Natural killer cell (primary cell): ENCODE data around the gene CFAP97. TPM values are rescaled to one million over a fixed set of nuclear protein-coding genes. Genes with fewer than 3 reads are reported as not detected.
"Not testable (repeated sequence)": the region's sequence is repeated elsewhere in the genome, so short reads cannot be mapped to it uniquely, and the experiment has no call there.

ENCODE experiments used
- ATAC-seq, 3 donors: fragments of 150-1000 bp in 2 of 3; fragments of 200-7000 bp in 1 of 3; cut with Tn5 transposase; 1 replicate in 1 of 3; 2 replicates in 2 of 3; pipeline ENCODE4 v1.10.0; 2021; ENCODE audit warnings: mild to moderate bottlenecking in 2 of 3, moderate library complexity in 2 of 3
- DNase-seq, 2 donors: peaks; one replicate each; pipeline versions ENCODE4 v3.0.0 to v3.0.0-alpha.2; 2013 to 2021; ENCODE audit warnings: mixed read lengths in 1 of 2
- H3K27ac ChIP-seq: one replicate; pipeline ENCODE4 v1.5.1; 2013; ENCODE audit warnings: mild to moderate bottlenecking, low read length
- H3K27me3 ChIP-seq: one replicate; pipeline ENCODE4 v1.6.1; 2013; ENCODE audit warnings: low read length; ENCODE audit not compliant: control insufficient read depth, insufficient read depth
- H3K36me3 ChIP-seq: one replicate; pipeline ENCODE4 v1.6.1; 2013; ENCODE audit warnings: low read length; ENCODE audit not compliant: control insufficient read depth, insufficient read depth
- H3K4me1 ChIP-seq: one replicate; pipeline ENCODE4 v1.6.1; 2013; ENCODE audit warnings: low read length; ENCODE audit not compliant: control insufficient read depth, insufficient read depth
- H3K4me3 ChIP-seq: one replicate; pipeline ENCODE4 v1.5.1; 2013; ENCODE audit warnings: low read length
- H3K9me3 ChIP-seq: one replicate; pipeline ENCODE4 v1.6.1; 2013; ENCODE audit warnings: low read length; ENCODE audit not compliant: control insufficient read depth, insufficient read depth
- H3K27ac Mint-ChIP-seq, 2 donors: one replicate each; pipeline ENCODE4 v1.8.0; 2022; ENCODE audit warnings: mild to moderate bottlenecking in 2 of 2, mixed read lengths in 2 of 2, moderate library complexity in 1 of 2
- H3K27me3 Mint-ChIP-seq, 2 donors: one replicate each; pipeline ENCODE4 v1.8.0; 2022; ENCODE audit warnings: low read depth in 2 of 2, mixed read lengths in 2 of 2
- H3K36me3 Mint-ChIP-seq: one replicate; pipeline ENCODE4 v1.8.0; 2022; ENCODE audit warnings: mixed read lengths
- H3K4me1 Mint-ChIP-seq, 2 donors: one replicate each; pipeline ENCODE4 v1.8.0; 2022; ENCODE audit warnings: mixed read lengths in 2 of 2
- H3K4me3 Mint-ChIP-seq: one replicate; pipeline ENCODE4 v1.8.0; 2022; ENCODE audit warnings: mild to moderate bottlenecking, moderate library complexity, mixed read lengths
- H3K9me3 Mint-ChIP-seq, 2 donors: one replicate each; pipeline ENCODE4 v1.8.0; 2022; ENCODE audit warnings: mixed read lengths in 2 of 2
- CTCF ChIP-seq: fragments of 200-600 bp; IDR thresholded peaks from one replicate; pipeline ENCODE4 v1.8.0; 2022; ENCODE audit warnings: antibody characterized with exemption
- WGBS: methylation state at CpG from one replicate; pipeline ENCODE4 v1.1.7; 2013; ENCODE audit warnings: missing lambda C conversion rate; ENCODE audit not compliant: insufficient coverage; 5-methylcytosine and 5-hydroxymethylcytosine counted together
- intact Hi-C: fragments of 100-400 bp; cut with micrococcal nuclease; formaldehyde crosslinking; loops from one replicate; pipeline ENCODE4 v1.14.2; 2022
- total RNA-seq, 4 donors: library from RNA; stranded (reverse); fragments of 120-200 nt in 1 of 4; gene quantifications; one replicate each; pipeline versions ENCODE4 v1.2.3 to v1.2.4, GENCODE V29; 2013 to 2022

CFAP97 gene
- total RNA-seq, 3 donors from 2014 or later (not counting 1 experiment from before 2014, with no cell fraction given), result 25.7 to 30.5 (median 25.9) TPM

DNA sequence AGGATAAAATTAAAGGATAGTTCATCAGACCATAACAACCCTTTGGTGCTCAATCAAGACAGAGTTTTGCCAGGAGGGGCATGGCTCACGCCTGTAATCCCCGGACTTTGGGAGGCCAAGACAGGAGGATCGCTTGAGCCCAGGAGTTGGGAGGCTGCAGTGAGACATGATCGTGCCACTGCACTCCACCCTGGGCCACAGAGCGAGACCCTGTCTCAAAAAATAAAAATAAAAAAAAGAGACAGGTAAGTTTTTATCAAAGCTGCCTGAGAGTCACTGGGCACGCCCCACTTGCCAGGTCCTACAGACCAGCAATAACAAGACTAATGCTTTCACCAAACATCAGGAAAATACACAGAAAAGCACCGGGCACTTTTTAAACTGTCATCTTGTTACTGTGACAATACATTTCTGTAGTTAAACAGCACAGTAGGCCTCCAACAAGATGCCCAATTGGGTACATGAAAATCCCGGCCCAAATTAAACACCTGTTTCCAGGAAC is 765 bp downstream of the CFAP97 start:
- Mint-ChIP-seq H3K36me3 (no peaks in the 10 kb centered on the region), H3K9me3 (no peaks in the 10 kb centered on the region), H3K4me3 (peak overlapping the region; percentile 97), H3K27ac (peak overlapping the region; percentile 93 to 96), H3K27me3 (no peaks in the 10 kb centered on the region), H3K4me1 (peaks cover 31 to 40% of the 10 kb centered on the region in 2 donors)
- peaks cover 27% of the 10 kb centered on the region for H3K4me1 ChIP-seq
- H3K27ac ChIP-seq, result peak overlapping the region; percentile 79
- no peak for DNase-seq
- H3K4me3 ChIP-seq, result peak overlapping the region; percentile 37
- peak in 1 of 3 donors; percentile 0 for ATAC-seq
- intact Hi-C loops, result loop anchor here (2.0 to 10.0 kb wide), 4 partner anchors 60 to 1696 kb away; partner anchors contain the start of genes CASP3, ING2, PRIMPOL and SLC25A4
- WGBS, result 62% methylated on average over 8 of the region's 8 CpGs
- H3K27me3 ChIP-seq, result no peaks in the 10 kb centered on the region
- TF ChIP-seq CTCF, result no peak
- H3K9me3 ChIP-seq, result no peaks in the 10 kb centered on the region
- H3K36me3 ChIP-seq, result no peaks in the 10 kb centered on the region

GRCh38 chr4:185201977-185202962 is 1.5 kb downstream of the CFAP97 start:
- Histone ChIP-seq H3K27ac (peak overlapping the region; percentile 79), H3K27me3 (no peaks in the 10 kb centered on the region), H3K9me3 (no peaks in the 10 kb centered on the region), H3K4me3 (no peak overlapping the region), H3K36me3 (no peaks in the 10 kb centered on the region), H3K4me1 (peaks cover 27% of the 10 kb centered on the region)
- intact Hi-C loops, result loop anchor here (2.0 to 10.0 kb wide), 4 partner anchors 59 to 1695 kb away; partner anchors contain the start of genes CASP3, ING2, PRIMPOL and SLC25A4
- Mint-ChIP-seq H3K27ac (peak overlapping the region; percentile 93 to 96), H3K27me3 (no peaks in the 10 kb centered on the region), H3K4me1 (peaks cover 31 to 40% of the 10 kb centered on the region in 2 donors), H3K9me3 (no peaks in the 10 kb centered on the region), H3K4me3 (peak overlapping the region; percentile 97), H3K36me3 (no peaks in the 10 kb centered on the region)
- no peak for TF ChIP-seq CTCF
- WGBS, result 55% methylated on average over 15 of the region's 16 CpGs
- DNase-seq, result peak in 1 of 2 donors; percentile 50
- ATAC-seq, result no peak

- H3K4me1 Mint-ChIP-seq, result peaks cover 26 to 35% of the 10 kb centered on the region in 2 donors
- H3K9me3 Mint-ChIP-seq, H3K4me1 ChIP-seq, H3K36me3 Mint-ChIP-seq, H3K36me3 ChIP-seq, H3K4me3 Mint-ChIP-seq, H3K27me3 Mint-ChIP-seq, H3K9me3 ChIP-seq, H3K27me3 ChIP-seq, H3K4me3 ChIP-seq, H3K27ac Mint-ChIP-seq, DNase-seq, H3K27ac ChIP-seq, ATAC-seq, intact Hi-C loops: not testable (repeated sequence)
- WGBS, result 98% methylated on average over 4 of the region's 4 CpGs
Observed at GRCh38 chr4:185198189-185198588, 5.6 kb downstream of the CFAP97 start.

- intact Hi-C loops, result no loop called here
- H3K4me3 ChIP-seq, result no peak overlapping the region
- H3K4me3 Mint-ChIP-seq, result no peak overlapping the region
- no peaks in the 10 kb centered on the region for H3K27me3 Mint-ChIP-seq
- H3K4me1 Mint-ChIP-seq, result peaks cover 20 to 25% of the 10 kb centered on the region in 2 donors
- no peaks in the 10 kb centered on the region for H3K4me1 ChIP-seq
- ATAC-seq (no peak), DNase-seq (no peak)
- H3K27me3 ChIP-seq, result no peaks in the 10 kb centered on the region
- no peaks in the 10 kb centered on the region for H3K36me3 Mint-ChIP-seq
- H3K27ac Mint-ChIP-seq, result no peak overlapping the region
- no peak for TF ChIP-seq CTCF
- H3K9me3 Mint-ChIP-seq, result no peaks in the 10 kb centered on the region
- WGBS, result 100% methylated on average over 1 of the region's 2 CpGs
- H3K36me3 ChIP-seq, result no peaks in the 10 kb centered on the region
- H3K9me3 ChIP-seq, result no peaks in the 10 kb centered on the region
- no peak overlapping the region for H3K27ac ChIP-seq
Observed at GRCh38 chr4:185196437-185196836, 7.4 kb downstream of the CFAP97 start.
